ENCODE data around the gene TMEM218.

Gene TMEM218

GRCh38 chr11:125154378-125155099, 43.1 kb upstream of the TMEM218 start:
- H3K27ac ChIP-seq (replicated peaks), result no peak overlapping the region
- TF ChIP-seq GABPA (IDR thresholded peaks at IDR 0.05; ENCODE audit: low read depth), result no peak
- no peak for TF ChIP-seq CTCF (IDR thresholded peaks at IDR 0.05; ENCODE audit: insufficient read depth, low read length)
- TF ChIP-seq REST (IDR thresholded peaks at IDR 0.05; ENCODE audit: insufficient replicate concordance, low read depth), result no peak
- TF ChIP-seq SPI1 (IDR thresholded peaks at IDR 0.05; ENCODE audit: borderline replicate concordance, low read depth), result no peak
- TF ChIP-seq POLR2AphosphoS5 (IDR thresholded peaks at IDR 0.05; ENCODE audit: low read depth), result no peak
- no peak for DNase-seq (ENCODE audit: low read depth in 1 of 2, low spot score in 1 of 2)
- H3K4me3 ChIP-seq (replicated peaks; ENCODE audit: insufficient read depth, low read length), result no peak overlapping the region
- H3K27me3 ChIP-seq (ENCODE audit: insufficient read depth, poor library complexity, severe bottlenecking), result no peaks in the 10 kb centered on the region

- no peak overlapping the region for H3K27ac ChIP-seq (replicated peaks)
- no peak for DNase-seq (ENCODE audit: low read depth in 1 of 2, low spot score in 1 of 2)
- TF ChIP-seq POLR2AphosphoS5 (IDR thresholded peaks at IDR 0.05; ENCODE audit: low read depth), result no peak
- no peak for TF ChIP-seq REST (IDR thresholded peaks at IDR 0.05; ENCODE audit: insufficient replicate concordance, low read depth)
- no peak for TF ChIP-seq SPI1 (IDR thresholded peaks at IDR 0.05; ENCODE audit: borderline replicate concordance, low read depth)
- no peak for TF ChIP-seq CTCF (IDR thresholded peaks at IDR 0.05; ENCODE audit: insufficient read depth, low read length)
- TF ChIP-seq GABPA (IDR thresholded peaks at IDR 0.05; ENCODE audit: low read depth), result no peak
- H3K27me3 ChIP-seq (ENCODE audit: insufficient read depth, poor library complexity, severe bottlenecking), result no peaks in the 10 kb centered on the region
- H3K4me3 ChIP-seq (replicated peaks; ENCODE audit: insufficient read depth, low read length), result no peak overlapping the region
Measured at GRCh38 chr11:125153837-125154236, 42.4 kb upstream of the TMEM218 start.

GRCh38 chr11:125148743-125149142, 37.3 kb upstream of the TMEM218 start:
- Histone ChIP-seq H3K4me3 (replicated peaks; ENCODE audit: insufficient read depth, low read length) (no peak overlapping the region), H3K27me3 (ENCODE audit: insufficient read depth, poor library complexity, severe bottlenecking) (no peaks in the 10 kb centered on the region), H3K27ac (replicated peaks) (no peak overlapping the region)
- TF ChIP-seq SPI1 (IDR thresholded peaks at IDR 0.05; ENCODE audit: borderline replicate concordance, low read depth) (no peak), REST (IDR thresholded peaks at IDR 0.05; ENCODE audit: insufficient replicate concordance, low read depth) (no peak), CTCF (IDR thresholded peaks at IDR 0.05; ENCODE audit: insufficient read depth, low read length) (no peak), GABPA (IDR thresholded peaks at IDR 0.05; ENCODE audit: low read depth) (no peak), POLR2AphosphoS5 (IDR thresholded peaks at IDR 0.05; ENCODE audit: low read depth) (no peak)
- no peak for DNase-seq (ENCODE audit: low read depth in 1 of 2, low spot score in 1 of 2)

Measured in HL-60 (cell line).